Kidney capillary endothelial cell (primary cell): ENCODE data around the gene OR2T1.
"Not testable (repeated sequence)": the region's sequence is repeated elsewhere in the genome, so short reads cannot be mapped to it uniquely, and the experiment has no call there.

Experiments used
- DNase-seq: peaks from one replicate; pipeline ENCODE4 v3.0.0-alpha.2; 2018; ENCODE audit warnings: low spot score

OR2T1 gene

GRCh38 chr1:248436303-248436702 is 33.5 kb downstream of the OR2T1 start:
- not testable (repeated sequence) for DNase-seq

GRCh38 chr1:248438668-248439067 is 35.8 kb downstream of the OR2T1 start:
- DNase-seq = not testable (repeated sequence)

- not testable (repeated sequence) for DNase-seq
Measured at GRCh38 chr1:248439283-248439682, 36.4 kb downstream of the OR2T1 start.

GRCh38 chr1:248442500-248443277 is 39.8 kb downstream of the OR2T1 start:
- DNase-seq = not testable (repeated sequence)

GRCh38 chr1:248444603-248445002 is 41.8 kb downstream of the OR2T1 start:
- DNase-seq = not testable (repeated sequence)

- DNase-seq = not testable (repeated sequence)
Measured at GRCh38 chr1:248445399-248445798, 42.6 kb downstream of the OR2T1 start, which contains the start of gene OR2T2. TSS of gene OR2T2 (plus strand) at chr1:248445637. CDS start at chr1:248452798, 7,161 bp downstream.

GRCh38 chr1:248448409-248449074 is 45.7 kb downstream of the OR2T1 start:
- DNase-seq = not testable (repeated sequence)

- DNase-seq = not testable (repeated sequence)
Measured at GRCh38 chr1:248449821-248450465, 47.1 kb downstream of the OR2T1 start.

- not testable (repeated sequence) for DNase-seq
Measured at GRCh38 chr1:248450466-248451145, 47.8 kb downstream of the OR2T1 start.

- not testable (repeated sequence) for DNase-seq
Measured at GRCh38 chr1:248453619-248454018, 50.8 kb downstream of the OR2T1 start.

- DNase-seq = not testable (repeated sequence)
Measured at GRCh38 chr1:248455045-248455444, 52.2 kb downstream of the OR2T1 start.

- not testable (repeated sequence) for DNase-seq
Measured at GRCh38 chr1:248456635-248457034, 53.8 kb downstream of the OR2T1 start.
